HG03039 (cell line): Measurements from ENCODE around the gene DGKH.
"Not testable (repeated sequence)": the region's sequence is repeated elsewhere in the genome, so short reads cannot be mapped to it uniquely, and the experiment has no call there.

Source experiments
- ATAC-seq: cut with Tn5 transposase; IDR thresholded peaks from one replicate; pipeline ENCODE4 v1.9.1; 2021; ENCODE audit warnings: mild to moderate bottlenecking, moderate library complexity; ENCODE audit not compliant: unreplicated experiment

DGKH gene

DNA sequence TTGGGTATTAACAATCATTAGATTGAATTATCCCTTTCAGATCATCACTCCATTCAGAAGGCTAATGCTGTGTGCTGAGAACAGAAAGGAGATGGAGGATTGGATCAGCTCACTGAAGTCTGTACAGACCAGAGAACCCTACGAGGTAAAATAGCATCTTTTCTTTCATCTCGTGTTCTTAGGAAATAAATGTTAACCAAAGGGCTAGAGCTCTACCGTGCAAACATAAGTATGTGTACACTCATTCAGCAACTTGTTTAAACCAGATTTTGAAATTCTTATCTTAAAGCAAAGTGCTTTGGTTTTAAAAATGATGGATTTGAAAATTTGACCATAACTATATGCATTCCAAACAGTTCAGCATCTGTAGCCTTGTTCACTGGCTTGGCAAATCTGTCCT, 106.8 kb downstream of the DGKH start:
- ATAC-seq = no peak

DNA sequence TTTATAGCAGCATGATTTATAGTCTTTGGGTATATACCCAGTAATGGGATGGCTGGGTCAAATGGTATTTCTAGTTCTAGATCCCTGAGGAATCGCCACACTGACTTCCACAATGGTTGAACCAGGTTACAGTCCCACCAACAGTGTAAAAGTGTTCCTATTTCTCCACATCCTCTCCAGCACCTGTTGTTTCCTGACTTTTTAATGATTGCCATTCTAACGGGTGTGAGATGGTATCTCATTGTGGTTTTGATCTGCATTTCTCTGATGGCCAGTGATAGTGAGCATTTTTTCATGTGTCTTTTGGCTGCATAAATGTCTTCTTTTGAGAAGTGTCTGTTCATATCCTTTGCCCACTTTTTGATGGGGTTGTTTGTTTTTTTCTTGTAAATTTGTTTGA, 114.9 kb downstream of the DGKH start:
- ATAC-seq = not testable (repeated sequence)

DNA sequence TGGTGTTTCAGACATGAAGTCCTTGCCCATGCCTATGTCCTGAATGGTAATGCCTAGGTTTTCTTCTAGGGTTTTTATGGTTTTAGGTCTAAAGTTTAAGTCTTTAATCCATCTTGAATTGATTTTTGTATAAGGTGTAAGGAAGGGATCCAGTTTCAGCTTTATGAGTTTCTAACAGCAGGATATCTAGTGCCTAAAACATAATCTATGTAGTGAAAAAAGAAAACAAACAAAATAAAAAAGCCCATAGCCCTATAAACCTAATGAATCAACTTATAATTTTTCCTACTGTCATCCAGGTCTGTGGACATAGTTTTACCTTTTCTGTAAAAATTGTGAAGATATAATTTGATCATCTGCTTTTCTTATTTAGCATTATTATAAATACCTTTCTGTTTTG, 115.5 kb downstream of the DGKH start:
- not testable (repeated sequence) for ATAC-seq

DNA sequence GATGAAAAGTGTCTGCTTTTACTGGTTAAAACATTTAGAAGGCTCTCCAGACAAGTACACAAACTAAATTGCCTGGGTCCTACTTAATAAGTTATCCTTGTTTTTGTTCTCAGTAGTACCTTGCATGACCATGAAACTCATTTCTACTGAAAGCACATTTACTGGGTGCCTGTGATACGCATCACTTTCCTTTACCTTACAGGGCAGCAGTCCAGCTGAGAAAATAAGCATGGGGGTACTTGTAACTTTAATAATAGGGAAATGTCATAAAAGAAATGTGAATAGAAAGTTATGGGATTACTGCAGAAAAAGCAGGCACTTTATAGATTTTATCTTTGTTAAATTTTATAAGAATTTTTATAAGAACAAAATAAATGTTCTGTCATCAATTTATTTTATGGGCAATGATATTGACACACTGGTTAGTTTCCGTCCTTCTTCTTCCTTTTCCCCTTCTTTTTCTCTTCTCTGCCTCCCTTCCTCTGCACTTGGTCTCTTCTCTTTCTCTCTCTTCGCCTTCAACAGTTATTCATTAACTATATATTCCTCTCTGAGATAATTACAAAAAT, 116.2 kb downstream of the DGKH start:
- ATAC-seq = no peak

DNA sequence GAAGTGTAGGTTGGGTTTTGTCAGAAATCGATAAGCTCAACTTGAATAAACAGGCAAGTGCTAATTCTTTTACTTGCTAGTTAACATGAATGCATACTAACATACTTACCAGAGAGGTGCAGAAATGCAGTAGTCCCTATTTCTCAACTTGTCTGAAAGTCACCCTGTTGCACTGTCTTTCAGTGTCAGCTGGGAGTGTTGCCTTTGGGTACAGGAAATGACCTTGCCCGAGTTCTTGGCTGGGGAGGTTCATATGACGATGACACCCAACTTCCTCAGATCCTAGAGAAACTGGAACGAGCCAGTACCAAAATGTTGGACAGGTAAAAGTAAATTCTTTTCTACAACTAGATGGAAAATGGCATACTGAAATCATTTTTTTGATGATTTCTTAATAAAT, 120.0 kb downstream of the DGKH start:
- no peak for ATAC-seq

DNA sequence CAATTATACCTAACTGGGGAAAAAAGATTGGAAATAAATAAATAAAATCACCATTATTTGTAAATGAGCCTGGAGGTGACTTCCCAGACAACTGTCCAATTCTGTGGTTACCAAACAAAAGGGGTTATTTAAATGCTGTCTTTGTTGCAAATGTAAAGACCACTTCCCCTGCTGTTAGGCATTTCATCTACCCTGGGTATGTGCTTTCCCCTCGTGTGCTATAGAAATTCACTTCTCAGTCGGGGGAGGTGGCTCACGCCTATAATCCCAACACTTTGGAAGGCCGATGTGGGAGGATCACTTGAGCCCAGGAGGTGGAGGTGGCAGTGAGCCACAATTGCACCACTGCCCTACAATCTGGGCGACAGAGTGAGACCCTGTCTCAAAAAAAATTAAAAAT, 121.6 kb downstream of the DGKH start:
- ATAC-seq = no peak

DNA sequence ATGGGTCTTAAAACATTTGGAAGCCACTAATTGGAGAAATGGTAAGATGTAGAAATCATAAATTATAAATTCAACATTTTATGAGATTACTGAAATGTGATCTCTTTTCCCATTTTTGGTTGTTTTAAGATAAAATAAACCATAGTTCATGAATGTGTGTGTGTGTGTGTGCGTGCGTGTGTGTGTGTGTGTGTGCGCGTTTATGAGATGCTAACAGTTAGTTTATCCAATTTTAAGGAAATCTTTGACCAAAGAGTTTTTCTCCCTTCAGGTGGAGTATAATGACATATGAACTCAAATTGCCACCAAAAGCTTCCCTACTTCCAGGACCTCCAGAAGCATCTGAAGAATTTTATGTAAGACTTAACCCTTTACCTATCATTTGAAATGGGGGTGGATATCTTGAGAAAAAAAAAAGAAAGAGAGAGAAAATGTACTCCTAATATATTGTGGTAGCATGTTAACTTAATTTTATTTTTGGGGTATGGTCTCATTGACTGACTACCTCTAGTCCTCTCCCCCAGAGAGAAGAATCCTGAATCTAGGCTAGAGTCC, 125.4 kb downstream of the DGKH start:
- no peak for ATAC-seq

DNA sequence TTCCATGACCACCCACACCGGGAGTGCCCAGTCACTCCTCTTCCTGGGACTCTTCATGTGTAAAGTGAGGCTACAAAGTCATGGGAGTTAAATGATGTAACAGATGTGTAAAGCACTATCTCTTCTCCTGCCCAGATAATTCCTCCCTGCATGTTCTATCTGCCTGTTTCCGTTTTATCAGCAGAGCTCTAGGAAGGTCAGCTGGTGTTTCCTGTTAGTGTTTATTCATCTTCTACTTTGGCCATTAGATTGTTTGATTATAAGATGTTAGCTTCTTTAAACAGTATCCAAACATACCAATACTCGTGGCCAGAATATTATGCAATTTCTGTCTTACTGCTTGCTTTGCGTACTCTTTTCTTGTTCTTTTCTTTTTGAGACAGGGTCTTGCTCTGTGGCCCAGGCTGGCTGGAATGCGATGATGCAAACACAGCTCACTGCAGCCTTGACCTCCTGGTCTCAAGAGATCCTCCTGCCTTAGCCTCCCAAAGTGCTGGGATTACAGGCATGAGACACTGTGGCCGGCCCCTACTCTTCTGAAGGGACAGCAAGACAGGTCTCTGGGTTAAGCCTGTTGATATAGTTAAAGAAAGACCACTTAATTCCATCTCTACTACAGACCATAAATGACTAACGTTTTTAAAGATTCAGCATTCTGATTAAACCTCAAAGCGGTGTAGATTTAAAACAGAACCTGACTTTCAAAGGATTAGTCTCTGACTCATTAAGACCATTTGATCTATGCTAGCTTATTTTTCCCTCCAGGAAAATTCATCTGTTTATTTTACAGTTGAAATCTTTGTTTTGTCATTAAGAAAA, 126.1 kb downstream of the DGKH start:
- ATAC-seq = no peak

DNA sequence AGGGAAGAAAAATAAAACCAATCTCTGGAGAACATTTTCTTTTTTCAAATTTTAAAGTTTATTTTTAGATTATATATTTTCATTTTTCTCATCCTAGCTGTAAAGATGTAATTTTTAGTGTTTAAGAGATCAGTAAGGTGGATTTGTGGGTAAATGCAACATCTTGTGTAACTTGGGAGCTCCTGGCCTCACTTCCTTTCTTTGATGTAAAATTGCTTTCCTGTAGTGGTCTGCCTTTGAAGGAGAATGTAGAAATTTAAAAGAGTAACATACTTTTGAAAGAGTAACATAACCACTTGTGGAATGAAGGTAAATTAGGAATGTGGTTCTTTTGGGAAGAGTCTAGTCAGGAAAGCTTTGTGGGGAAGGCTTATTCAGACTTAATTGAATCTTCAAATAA, 127.8 kb downstream of the DGKH start:
- no peak for ATAC-seq

DNA sequence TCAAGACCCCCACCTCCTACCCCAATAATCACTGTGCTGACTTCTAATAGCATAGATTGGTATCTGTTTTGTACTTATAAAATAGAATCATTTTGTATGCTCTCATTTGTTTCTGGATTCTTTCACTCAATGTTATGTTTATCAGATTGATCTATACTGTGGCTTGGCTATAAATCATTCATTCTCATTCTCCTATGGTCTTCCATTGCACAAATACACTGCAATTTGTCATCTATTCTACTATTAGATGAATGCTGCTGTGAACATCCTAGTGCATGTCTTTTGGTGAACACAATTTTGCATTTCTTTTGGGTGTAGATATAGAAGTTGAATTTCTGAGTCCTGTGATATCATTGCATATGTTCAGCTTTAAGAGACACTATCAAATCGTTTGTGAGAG, 128.7 kb downstream of the DGKH start:
- no peak for ATAC-seq

DNA sequence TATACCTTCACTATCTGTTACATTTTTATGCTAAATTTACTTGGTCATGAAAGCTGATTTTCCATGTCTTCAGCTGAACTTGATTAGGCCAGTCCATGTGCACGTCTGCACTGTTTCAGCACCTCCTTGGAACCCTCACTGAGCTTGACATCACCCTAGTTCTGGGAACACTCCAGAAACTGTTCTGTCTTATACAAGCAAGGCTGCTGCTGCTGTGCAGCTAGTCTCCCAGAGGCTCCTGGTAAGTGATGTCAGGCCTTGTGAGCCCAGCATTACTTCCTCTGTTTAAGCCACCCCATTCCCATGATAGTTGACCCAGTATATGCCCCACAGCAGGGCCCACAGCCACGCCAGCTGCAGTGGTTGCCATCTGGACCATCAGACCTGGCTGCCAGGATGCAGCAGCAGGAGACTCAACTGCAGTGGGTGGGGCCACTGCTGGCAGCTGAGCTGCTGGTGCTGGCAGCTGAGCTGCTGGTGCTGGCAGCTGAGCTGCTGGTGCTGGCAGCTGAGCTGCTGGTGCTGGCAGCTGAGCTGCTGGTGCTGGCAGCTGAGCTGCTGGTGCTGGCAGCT, 133.0 kb downstream of the DGKH start:
- no peak for ATAC-seq

DNA sequence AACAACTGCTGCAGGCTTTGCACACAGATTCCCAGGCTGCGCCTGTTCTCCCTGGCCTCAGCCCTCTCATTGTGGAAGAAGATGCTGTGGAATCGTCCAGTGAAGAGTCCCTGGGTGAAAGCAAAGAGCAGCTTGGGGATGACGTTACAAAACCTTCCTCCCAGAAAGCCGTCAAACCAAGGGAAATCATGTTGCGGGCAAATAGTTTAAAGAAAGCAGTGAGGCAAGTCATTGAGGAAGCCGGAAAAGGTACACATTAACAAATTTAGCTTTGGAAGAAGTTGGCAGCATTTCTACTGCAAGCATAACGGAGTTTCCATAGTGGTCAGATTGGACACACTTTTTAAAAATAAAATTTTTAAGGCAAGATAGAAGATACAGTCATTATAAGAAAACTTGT, 140.6 kb downstream of the DGKH start:
- ATAC-seq = no peak

DNA sequence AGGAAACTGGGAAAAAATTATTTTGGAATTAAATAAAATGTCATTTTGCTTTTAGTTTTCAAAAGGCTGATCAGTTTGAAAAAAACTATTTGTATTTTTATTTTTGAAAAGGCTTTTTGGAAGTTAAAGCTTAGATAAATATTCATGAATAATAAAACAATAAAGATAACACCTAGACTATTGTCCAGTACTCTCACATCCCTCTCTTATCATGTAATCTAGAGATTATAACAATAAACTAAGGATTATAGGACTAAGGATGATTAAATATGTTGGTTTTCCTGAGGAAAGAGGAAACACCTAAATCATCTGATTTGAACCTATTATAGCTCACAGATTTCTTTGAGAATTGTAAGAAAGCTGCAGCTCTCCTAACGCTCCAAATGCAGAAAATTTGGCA, 142.1 kb downstream of the DGKH start:
- no peak for ATAC-seq

DNA sequence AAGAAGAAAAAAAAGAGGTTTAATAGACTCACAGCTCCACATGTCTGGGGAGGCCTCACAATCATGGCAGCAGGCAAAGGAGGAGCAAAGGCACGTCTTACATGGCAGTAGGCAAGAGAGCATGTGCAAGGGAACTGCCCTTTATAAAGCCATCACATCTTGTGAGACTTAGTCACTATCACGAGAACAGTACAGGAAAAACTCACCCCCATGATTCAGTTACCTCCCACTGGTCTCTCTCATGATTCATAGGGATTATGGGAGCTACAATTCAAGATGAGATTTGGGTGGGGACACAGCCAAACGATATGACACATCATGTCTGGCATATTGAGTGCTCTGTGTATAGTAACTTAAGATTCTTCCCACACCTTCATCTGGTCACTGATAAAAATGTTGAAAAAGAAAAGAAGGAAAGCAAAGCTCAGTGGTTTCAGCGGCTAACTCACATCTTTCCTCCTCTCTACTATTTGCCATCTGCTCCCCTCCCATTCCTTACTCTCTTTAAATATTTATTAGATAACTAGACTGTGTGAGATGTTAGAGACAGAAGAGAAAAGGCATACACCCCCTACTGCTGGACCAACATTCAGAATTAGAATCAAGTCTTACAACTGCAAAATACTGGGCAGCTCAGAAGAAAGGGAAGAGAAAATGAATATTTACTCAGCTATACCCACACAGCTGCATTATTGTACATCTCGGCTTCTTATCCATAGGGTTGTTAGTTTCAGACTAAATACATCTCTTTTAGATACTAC, 163.4 kb downstream of the DGKH start:
- ATAC-seq = no peak

DNA sequence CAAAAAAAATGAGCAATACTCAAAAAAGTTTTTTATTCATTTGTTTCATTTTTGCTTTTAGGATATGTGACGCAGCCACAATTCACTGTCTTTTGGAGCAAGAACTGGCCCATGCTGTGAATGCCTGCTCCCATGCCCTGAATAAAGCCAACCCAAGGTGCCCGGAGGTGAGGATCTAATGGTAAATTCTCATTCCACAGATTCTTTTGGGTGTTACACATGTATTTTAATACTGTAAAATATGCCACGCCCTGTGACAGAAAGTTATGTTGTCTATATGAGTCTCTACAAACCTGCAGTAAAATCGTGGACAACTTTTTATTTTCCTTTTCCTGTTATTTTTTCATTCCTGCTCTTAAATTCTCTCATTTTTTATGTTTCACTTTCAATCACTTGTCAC, 166.0 kb downstream of the DGKH start:
- ATAC-seq = no peak

DNA sequence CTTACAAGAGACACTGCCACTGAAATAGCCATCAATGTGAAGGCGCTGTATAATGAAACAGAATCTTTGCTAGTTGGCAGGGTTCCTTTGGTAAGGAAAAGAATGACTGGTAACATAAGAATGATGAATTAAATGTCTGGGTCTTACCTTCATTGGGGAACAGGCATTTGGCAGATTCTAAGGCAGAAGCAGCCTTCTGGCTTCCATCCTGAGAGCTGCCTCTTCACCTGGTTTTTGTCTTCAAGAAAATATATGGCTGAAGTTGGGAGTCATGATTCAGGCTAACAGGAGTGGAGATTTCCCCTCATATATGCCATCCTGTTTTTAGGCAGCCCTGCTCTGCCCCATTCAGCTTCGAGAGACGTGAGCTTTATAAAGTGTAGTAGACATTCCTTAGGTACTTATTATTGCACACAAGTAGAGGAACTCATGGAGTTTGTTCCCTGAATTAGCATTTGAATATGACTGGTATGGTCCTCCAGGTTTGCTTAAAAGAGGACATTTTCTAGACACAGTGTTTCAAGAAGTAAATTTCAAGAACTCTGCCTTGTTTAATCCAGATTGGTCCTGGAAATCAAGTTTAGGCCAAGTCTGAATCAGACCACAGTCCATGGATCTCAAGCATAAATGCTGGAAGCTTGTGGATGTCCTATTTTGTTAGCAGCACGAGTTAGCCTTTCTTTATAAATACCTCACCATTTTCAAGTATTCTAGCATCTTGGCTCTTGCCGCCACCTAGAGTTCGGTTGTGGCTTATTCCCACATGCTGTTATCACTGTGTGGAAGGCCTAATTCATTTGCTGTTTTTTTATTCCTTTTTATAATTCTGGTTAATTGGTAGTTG, 167.4 kb downstream of the DGKH start:
- no peak for ATAC-seq

DNA sequence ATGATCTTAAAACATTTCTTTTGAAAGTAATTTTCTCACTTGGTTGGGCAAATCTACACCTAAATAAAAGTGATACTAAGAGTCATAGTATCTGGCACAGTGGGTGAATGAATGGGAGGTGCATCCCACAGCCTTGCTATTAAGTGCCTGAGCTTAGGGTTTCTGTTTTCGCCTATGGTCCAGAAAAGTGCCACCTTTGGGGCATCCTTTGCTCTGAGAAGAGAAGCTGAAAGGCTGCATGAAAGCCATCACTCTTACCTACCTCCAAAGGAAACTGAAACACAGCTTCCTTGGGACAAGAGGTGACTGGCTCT, 167.9 kb downstream of the DGKH start:
- ATAC-seq = no peak

DNA sequence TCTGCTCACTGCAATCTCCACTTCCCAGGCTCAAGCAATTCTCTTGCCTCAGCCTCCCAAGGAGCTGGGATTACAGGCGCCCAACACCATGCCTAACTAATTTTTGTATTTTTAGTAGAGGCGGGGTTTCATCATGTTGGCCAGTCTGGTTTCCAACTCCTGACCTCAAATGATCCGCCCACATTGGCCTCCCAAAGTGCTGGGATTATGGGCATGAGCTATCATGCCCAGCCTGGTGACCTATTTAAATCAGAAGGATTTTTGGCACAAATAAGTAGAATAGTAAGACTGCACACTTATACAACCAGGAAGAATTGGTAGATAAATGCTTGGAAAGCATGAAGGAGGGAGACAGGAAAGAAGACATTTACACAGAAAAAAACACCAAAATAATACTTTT, 170.1 kb downstream of the DGKH start:
- no peak for ATAC-seq

DNA sequence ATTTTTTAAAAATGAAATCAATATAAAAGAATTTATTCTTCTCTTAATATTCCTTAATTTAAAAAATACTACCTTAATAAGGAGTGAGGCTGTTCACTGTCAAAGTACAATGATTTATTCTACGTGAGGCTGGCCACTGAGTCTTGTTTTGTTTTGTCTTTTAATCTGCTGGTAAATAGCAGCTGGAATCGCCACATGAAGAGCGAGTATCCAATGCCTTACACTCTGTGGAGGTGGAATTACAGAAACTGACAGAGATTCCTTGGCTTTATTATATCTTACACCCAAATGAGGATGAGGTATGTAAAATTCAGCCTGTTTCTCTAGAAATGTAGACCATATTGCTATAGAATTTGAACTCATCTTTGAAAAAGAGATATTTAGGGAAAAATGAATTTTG, 170.6 kb downstream of the DGKH start:
- ATAC-seq = no peak

DNA sequence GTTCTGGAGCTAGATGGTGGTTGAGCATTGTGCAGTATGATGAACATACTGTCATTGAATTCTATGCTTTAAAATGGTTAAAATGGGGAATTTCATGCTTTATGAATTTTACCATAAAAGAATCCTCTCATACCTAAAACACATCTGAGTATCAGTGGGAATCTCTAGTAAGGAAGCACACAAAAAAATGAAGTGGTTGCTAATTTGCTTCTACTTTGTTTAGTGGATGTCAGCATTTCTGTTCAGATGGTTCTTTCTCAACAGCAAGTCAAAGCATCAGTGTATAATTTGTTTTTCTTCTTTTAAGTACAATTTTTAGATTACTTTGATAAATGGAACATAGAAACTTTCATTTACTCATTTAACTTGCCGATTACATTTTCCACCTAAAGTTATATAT, 171.4 kb downstream of the DGKH start:
- ATAC-seq = no peak
